ENCODE data around the gene IPO9. TPM values are rescaled to one million over a fixed set of nuclear protein-coding genes. Genes with fewer than 3 reads are reported as not detected.

Gene IPO9
- total and polyA plus RNA-seq, 2 experiments from 2014 or later = 47.6 to 87.4 TPM

DNA sequence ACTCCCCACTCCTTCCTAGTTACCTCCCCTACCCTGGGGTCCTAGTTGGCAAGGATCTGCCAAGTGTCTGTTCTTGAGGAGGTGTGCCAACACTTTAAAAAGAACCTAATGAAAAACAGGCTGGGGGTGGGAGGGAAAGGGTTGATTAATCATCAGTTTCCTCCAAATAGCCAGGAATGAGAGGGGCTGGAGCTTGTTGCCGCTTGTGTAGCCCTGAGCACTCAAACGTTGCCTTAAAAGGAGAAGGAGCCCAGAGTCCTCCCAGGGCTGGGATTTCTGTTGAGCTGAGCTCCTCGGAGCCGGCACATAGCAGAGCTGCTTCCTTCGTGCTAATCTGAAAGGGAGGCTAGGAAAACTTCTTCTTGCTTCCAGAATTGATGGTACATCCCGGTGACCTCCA is 75.6 kb downstream of the IPO9 start:
- H3K36me3 Mint-ChIP-seq (ENCODE audit: low read depth) = no peaks in the 10 kb centered on the region; the same call in 2 of the 3 replicates
- H3K27me3 Mint-ChIP-seq (ENCODE audit: insufficient read depth, low read depth, poor library complexity) = peaks cover 13% of the 10 kb centered on the region
- Histone ChIP-seq H3K27me3 (ENCODE audit: insufficient read depth) (no peaks in the 10 kb centered on the region), H3K79me2 (replicated peaks; ENCODE audit: insufficient read depth) (no peaks in the 10 kb centered on the region), H3F3A (replicated peaks; ENCODE audit: low read depth) (no peaks in the 10 kb centered on the region), H3K36me3 (ENCODE audit: insufficient read depth) (no peaks in the 10 kb centered on the region), H4K20me1 (replicated peaks; ENCODE audit: insufficient read depth) (no peaks in the 10 kb centered on the region), H3K4me3 (no peak overlapping the region), H3K27ac (ENCODE audit: low read depth) (peak overlapping the region; percentile 33), H3K9me2 (ENCODE audit: insufficient read depth) (0 out of 2 replicates have a peak, but pooled peaks cover 5% of the 10 kb centered on the region), H2AFZ (no peak overlapping the region), H3K4me2 (no peak overlapping the region), H3K4me1 (ENCODE audit: insufficient read depth) (no peaks in the 10 kb centered on the region)
- TF ChIP-seq STAT1 (IDR thresholded peaks at IDR 0.05; ENCODE audit: unreplicated experiment) (no peak), JUNB (IDR thresholded peaks at IDR 0.05; ENCODE audit: unreplicated experiment) (no peak), CREB1 (CRISPR knock-in tag; IDR thresholded peaks at IDR 0.05; ENCODE audit: low read depth) (no peak), POLR2AphosphoS5 (IDR thresholded peaks at IDR 0.05; ENCODE audit: low read depth) (no peak), NANOG (IDR thresholded peaks at IDR 0.05; ENCODE audit: borderline replicate concordance) (no peak), ZNF114 (CRISPR knock-in tag; IDR thresholded peaks at IDR 0.05) (no peak), ZNF331 (CRISPR knock-in tag; IDR thresholded peaks at IDR 0.05; ENCODE audit: low read depth) (no peak)
- TF ChIP-seq, protein P1, sequence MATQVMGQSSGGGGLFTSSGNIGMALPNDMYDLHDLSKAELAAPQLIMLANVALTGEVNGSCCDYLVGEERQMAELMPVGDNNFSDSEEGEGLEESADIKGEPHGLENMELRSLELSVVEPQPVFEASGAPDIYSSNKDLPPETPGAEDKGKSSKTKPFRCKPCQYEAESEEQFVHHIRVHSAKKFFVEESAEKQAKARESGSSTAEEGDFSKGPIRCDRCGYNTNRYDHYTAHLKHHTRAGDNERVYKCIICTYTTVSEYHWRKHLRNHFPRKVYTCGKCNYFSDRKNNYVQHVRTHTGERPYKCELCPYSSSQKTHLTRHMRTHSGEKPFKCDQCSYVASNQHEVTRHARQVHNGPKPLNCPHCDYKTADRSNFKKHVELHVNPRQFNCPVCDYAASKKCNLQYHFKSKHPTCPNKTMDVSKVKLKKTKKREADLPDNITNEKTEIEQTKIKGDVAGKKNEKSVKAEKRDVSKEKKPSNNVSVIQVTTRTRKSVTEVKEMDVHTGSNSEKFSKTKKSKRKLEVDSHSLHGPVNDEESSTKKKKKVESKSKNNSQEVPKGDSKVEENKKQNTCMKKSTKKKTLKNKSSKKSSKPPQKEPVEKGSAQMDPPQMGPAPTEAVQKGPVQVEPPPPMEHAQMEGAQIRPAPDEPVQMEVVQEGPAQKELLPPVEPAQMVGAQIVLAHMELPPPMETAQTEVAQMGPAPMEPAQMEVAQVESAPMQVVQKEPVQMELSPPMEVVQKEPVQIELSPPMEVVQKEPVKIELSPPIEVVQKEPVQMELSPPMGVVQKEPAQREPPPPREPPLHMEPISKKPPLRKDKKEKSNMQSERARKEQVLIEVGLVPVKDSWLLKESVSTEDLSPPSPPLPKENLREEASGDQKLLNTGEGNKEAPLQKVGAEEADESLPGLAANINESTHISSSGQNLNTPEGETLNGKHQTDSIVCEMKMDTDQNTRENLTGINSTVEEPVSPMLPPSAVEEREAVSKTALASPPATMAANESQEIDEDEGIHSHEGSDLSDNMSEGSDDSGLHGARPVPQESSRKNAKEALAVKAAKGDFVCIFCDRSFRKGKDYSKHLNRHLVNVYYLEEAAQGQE (IDR thresholded peaks at IDR 0.05; ENCODE audit: unreplicated experiment) = no peak
- TF ChIP-seq, protein P2, sequence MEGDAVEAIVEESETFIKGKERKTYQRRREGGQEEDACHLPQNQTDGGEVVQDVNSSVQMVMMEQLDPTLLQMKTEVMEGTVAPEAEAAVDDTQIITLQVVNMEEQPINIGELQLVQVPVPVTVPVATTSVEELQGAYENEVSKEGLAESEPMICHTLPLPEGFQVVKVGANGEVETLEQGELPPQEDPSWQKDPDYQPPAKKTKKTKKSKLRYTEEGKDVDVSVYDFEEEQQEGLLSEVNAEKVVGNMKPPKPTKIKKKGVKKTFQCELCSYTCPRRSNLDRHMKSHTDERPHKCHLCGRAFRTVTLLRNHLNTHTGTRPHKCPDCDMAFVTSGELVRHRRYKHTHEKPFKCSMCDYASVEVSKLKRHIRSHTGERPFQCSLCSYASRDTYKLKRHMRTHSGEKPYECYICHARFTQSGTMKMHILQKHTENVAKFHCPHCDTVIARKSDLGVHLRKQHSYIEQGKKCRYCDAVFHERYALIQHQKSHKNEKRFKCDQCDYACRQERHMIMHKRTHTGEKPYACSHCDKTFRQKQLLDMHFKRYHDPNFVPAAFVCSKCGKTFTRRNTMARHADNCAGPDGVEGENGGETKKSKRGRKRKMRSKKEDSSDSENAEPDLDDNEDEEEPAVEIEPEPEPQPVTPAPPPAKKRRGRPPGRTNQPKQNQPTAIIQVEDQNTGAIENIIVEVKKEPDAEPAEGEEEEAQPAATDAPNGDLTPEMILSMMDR (conservative IDR thresholded peaks at IDR 0.05; ENCODE audit: low read depth in 2 of 2) = no peak
- TF ChIP-seq, protein P3, sequence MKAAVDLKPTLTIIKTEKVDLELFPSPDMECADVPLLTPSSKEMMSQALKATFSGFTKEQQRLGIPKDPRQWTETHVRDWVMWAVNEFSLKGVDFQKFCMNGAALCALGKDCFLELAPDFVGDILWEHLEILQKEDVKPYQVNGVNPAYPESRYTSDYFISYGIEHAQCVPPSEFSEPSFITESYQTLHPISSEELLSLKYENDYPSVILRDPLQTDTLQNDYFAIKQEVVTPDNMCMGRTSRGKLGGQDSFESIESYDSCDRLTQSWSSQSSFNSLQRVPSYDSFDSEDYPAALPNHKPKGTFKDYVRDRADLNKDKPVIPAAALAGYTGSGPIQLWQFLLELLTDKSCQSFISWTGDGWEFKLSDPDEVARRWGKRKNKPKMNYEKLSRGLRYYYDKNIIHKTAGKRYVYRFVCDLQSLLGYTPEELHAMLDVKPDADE (IDR thresholded peaks at IDR 0.05) = no peak
- DNase-seq (ENCODE audit: low spot score) = peak; percentile 52
- no peaks in the 10 kb centered on the region for H3K9me3 Mint-ChIP-seq
- H3K4me1 Mint-ChIP-seq = peaks cover 4% of the 10 kb centered on the region; the same call in 1 of the 3 replicates
- ATAC-seq = peak; percentile 88
- H3K27ac Mint-ChIP-seq = peak overlapping the region; percentile 79
- no peak overlapping the region for H3K4me3 Mint-ChIP-seq

Measured in GM23338 (cell line).